Measurements from ENCODE around the gene E2F3.
"Not testable (repeated sequence)": the region's sequence is repeated elsewhere in the genome, so short reads cannot be mapped to it uniquely, and the experiment has no call there.

Gene E2F3

DNA sequence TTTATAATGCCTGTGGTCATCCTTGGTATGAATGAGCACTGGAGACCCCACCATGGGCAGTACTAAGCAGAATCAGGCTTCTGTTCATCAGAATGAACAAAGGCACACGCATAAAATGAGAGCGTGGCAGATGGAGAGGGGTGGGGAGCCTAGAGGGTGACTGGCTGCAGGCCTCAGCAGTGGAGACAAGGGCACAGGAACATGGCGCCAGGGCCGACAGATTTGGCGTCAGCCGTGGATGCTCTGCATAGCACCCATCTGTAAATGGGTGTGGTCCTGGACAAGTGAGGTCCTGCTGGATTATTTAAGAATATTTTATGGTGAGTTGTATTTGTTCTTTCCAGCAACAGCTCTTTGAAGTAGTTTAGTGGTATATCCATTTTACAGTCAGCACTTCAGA is 33.1 kb downstream of the E2F3 start:
- DNase-seq, result no peak

- DNase-seq, result no peak
Measured at GRCh38 chr6:20436719-20437118, 35.0 kb downstream of the E2F3 start.

GRCh38 chr6:20437639-20438038 is 36.0 kb downstream of the E2F3 start:
- DNase-seq, result no peak

- no peak for DNase-seq
Measured at GRCh38 chr6:20438462-20439070, 36.9 kb downstream of the E2F3 start.

- DNase-seq, result no peak
Measured at GRCh38 chr6:20439558-20439957, 37.9 kb downstream of the E2F3 start.

GRCh38 chr6:20440296-20440695 is 38.6 kb downstream of the E2F3 start:
- DNase-seq, result no peak

GRCh38 chr6:20441236-20441635 is 39.6 kb downstream of the E2F3 start:
- no peak for DNase-seq

DNA sequence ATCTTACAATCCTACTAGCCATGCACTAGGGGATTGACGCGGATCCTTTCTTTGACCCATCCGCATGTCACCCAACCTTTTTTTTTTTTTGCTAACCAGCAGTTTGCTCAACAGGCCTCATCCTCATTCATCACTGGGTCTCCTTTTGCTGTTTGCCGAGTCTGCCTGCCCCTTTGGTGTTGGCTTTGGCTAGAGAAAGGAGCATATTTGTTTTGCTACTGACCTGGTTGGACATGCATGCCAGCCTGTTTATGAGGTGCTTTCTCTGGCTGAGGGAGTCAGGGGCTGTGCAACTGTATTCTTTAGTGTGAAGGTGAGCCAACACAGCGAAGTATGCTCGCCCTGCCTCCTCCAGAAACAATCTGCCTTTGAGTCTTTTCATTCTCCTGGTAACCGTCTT is 40.2 kb downstream of the E2F3 start:
- no peak for DNase-seq

- no peak for DNase-seq
Measured at GRCh38 chr6:20444786-20445271, 43.1 kb downstream of the E2F3 start.

- DNase-seq, result no peak
Measured at GRCh38 chr6:20447157-20447556, 45.5 kb downstream of the E2F3 start.

- DNase-seq, result no peak
Measured at GRCh38 chr6:20447581-20448132, 46.0 kb downstream of the E2F3 start.

DNA sequence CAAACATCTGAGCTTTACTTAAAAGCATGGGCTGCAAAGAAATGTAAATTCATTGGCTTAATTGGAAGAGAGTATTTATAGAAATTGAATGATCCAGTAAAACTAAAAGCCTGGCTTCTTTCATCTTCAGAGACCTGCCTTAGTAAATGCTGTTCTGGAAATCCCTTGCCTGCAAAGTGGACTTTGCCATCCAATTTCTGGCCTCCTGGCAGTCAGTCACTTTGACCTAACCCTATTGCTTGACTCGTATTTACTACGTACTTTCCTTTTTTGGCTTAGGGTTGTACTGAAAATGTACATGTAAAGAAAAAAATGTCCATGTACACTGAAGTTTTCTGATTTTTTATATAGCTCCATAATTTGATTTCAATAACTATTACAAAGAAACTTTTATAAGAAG is 47.1 kb downstream of the E2F3 start:
- no peak for DNase-seq

GRCh38 chr6:20454204-20454824 is 52.6 kb downstream of the E2F3 start:
- DNase-seq, result peak; percentile 13

- DNase-seq, result no peak
Measured at GRCh38 chr6:20455251-20455940, 53.7 kb downstream of the E2F3 start.

- DNase-seq, result no peak
Measured at GRCh38 chr6:20458027-20458894, 56.6 kb downstream of the E2F3 start.

- DNase-seq, result no peak
Measured at GRCh38 chr6:20459682-20460081, 58.0 kb downstream of the E2F3 start.

- no peak for DNase-seq
Measured at GRCh38 chr6:20461576-20461975, 59.9 kb downstream of the E2F3 start.

- no peak for DNase-seq
Measured at GRCh38 chr6:20463396-20463795, 61.7 kb downstream of the E2F3 start.

- DNase-seq, result no peak
Measured at GRCh38 chr6:20464041-20464440, 62.4 kb downstream of the E2F3 start.

GRCh38 chr6:20464847-20465246 is 63.2 kb downstream of the E2F3 start:
- DNase-seq, result no peak

DNA sequence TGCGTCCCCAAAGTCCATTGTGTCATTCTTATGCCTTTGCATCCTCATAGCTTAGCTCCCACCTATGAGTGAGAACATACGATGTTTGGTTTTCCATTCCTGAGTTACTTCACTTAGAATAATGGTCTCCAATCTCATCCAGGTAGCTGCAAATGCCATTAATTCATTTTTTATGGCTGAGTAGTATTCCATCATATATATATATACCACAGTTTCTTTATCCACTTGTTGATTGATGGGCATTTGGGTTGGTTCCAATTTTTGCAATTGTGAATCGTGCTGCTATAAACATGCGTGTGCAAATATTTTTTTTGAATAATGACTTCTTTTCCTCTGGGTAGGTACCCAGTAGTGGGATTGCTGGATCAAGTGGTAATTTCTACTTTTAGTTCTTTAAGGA is 63.9 kb downstream of the E2F3 start:
- DNase-seq, result not testable (repeated sequence)

GRCh38 chr6:20467437-20467836 is 65.8 kb downstream of the E2F3 start:
- no peak for DNase-seq

DNA sequence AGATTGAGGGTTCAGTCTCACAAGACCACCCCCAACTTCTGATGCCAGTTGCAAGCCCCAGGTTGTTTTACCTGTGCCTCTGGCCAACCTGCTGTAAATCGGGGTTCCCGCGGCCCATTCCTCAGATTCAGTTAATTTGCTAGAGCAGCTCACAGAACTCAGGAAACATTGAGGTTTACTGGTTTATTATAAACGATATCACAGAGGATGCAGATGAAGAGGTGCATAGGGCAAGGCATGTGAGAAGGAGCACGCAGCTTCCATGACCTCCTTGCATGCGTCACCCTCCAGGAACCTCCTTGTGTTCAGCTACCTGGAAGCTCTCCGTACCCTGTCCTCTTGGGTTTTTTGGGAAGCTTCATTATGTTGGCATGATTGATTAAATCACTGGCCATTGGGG is 66.5 kb downstream of the E2F3 start:
- DNase-seq, result no peak
